GM23338 (cell line): Measurements from ENCODE around the gene MUC5B. TPM values are rescaled to one million over a fixed set of nuclear protein-coding genes. Genes with fewer than 3 reads are reported as not detected.

Experiments
- ATAC-seq: fragments of 200-7000 bp; cut with Tn5 transposase; 3 replicates; pipeline ENCODE4 v1.9.1; 2020
- DNase-seq: peaks from one replicate; pipeline ENCODE4 v3.0.0-alpha.2; 2015; ENCODE audit warnings: low spot score
- H2AFZ ChIP-seq: fragments of 200-600 bp; sonication (generic); 2 replicates; pipeline ENCODE4 v1.8.0; 2016; ENCODE audit warnings: antibody characterized with exemption, mild to moderate bottlenecking, moderate library complexity
- H3F3A ChIP-seq: fragments of 200-600 bp; sonication (generic); replicated peaks from 2 replicates; pipeline ENCODE4 v1.8.0; 2017; ENCODE audit warnings: antibody characterized with exemption, mixed run types, low read depth
- H3K27ac ChIP-seq: fragments of 200-600 bp; sonication (generic); 2 replicates; pipeline ENCODE4 v1.6.1; 2016; ENCODE audit warnings: low read depth
- H3K27me3 ChIP-seq: fragments of 200-600 bp; sonication (generic); 2 replicates; pipeline ENCODE4 v1.8.0; 2016; ENCODE audit warnings: mild to moderate bottlenecking, mixed run types, moderate library complexity; ENCODE audit not compliant: insufficient read depth
- H3K36me3 ChIP-seq: fragments of 200-600 bp; sonication (generic); 2 replicates; pipeline ENCODE4 v1.8.0; 2016; ENCODE audit warnings: mild to moderate bottlenecking; ENCODE audit not compliant: insufficient read depth
- H3K4me1 ChIP-seq: fragments of 200-600 bp; sonication (generic); 2 replicates; pipeline ENCODE4 v1.8.0; 2016; ENCODE audit warnings: mild to moderate bottlenecking, moderate library complexity; ENCODE audit not compliant: insufficient read depth
- H3K4me2 ChIP-seq: fragments of 200-600 bp; sonication (generic); 2 replicates; pipeline ENCODE4 v1.7.1; 2017; ENCODE audit warnings: mixed run types
- H3K4me3 ChIP-seq: fragments of 200-600 bp; sonication (generic); 2 replicates; pipeline ENCODE4 v1.6.1; 2016; ENCODE audit warnings: mixed run types
- H3K79me2 ChIP-seq: fragments of 200-600 bp; sonication (generic); replicated peaks from 2 replicates; pipeline ENCODE4 v1.8.0; 2017; ENCODE audit warnings: mild to moderate bottlenecking; ENCODE audit not compliant: insufficient read depth
- H3K9me2 ChIP-seq: fragments of 200-600 bp; sonication (generic); 2 replicates; pipeline ENCODE4 v1.8.0; 2017; ENCODE audit not compliant: insufficient read depth
- H4K20me1 ChIP-seq: fragments of 200-600 bp; sonication (generic); replicated peaks from 2 replicates; pipeline ENCODE4 v1.8.0; 2017; ENCODE audit warnings: mild to moderate bottlenecking; ENCODE audit not compliant: insufficient read depth
- H3K27ac Mint-ChIP-seq: 2 replicates; pipeline ENCODE4 v1.8.0; 2020; ENCODE audit warnings: inconsistent platforms, mild to moderate bottlenecking, moderate library complexity, mixed read lengths
- H3K27me3 Mint-ChIP-seq: 3 replicates; pipeline ENCODE4 v1.8.0; 2022; ENCODE audit warnings: low read depth, mild to moderate bottlenecking, moderate library complexity, mixed read lengths, inconsistent platforms; ENCODE audit not compliant: insufficient read depth, poor library complexity
- H3K36me3 Mint-ChIP-seq: 3 replicates; pipeline ENCODE4 v1.8.0; 2021; ENCODE audit warnings: low read depth, mild to moderate bottlenecking, inconsistent platforms, moderate library complexity, mixed read lengths
- H3K4me1 Mint-ChIP-seq: 3 replicates; pipeline ENCODE4 v1.8.0; 2020; ENCODE audit warnings: mild to moderate bottlenecking, inconsistent platforms, mixed read lengths
- H3K4me3 Mint-ChIP-seq: 3 replicates; pipeline ENCODE4 v1.8.0; 2021; ENCODE audit warnings: moderate library complexity, mild to moderate bottlenecking, inconsistent platforms, mixed read lengths
- H3K9me3 Mint-ChIP-seq: 3 replicates; pipeline ENCODE4 v1.8.0; 2020; ENCODE audit warnings: moderate library complexity, mild to moderate bottlenecking, inconsistent platforms, mixed read lengths
- CREB1 ChIP-seq: fragments of 250-450 bp; sonication (Bioruptor Pico); IDR thresholded peaks from 2 replicates; pipeline ENCODE4 v1.5.0; 2020; ENCODE audit warnings: low read depth, mild to moderate bottlenecking, moderate library complexity
- EZH2 ChIP-seq: fragments of 200-600 bp; sonication (generic); IDR thresholded peaks from one replicate; pipeline ENCODE4 v1.8.0; 2017; ENCODE audit warnings: antibody characterized with exemption, mild to moderate bottlenecking, low read depth; ENCODE audit not compliant: unreplicated experiment
- EZH2phosphoT487 ChIP-seq: fragments of 200-600 bp; sonication (generic); IDR thresholded peaks from one replicate; pipeline ENCODE4 v1.8.1; 2018; ENCODE audit warnings: antibody characterized with exemption; ENCODE audit not compliant: unreplicated experiment
- STAT1 ChIP-seq: IDR thresholded peaks from one replicate; pipeline ENCODE4 v1.6.1; 2016; ENCODE audit warnings: antibody characterized with exemption; ENCODE audit not compliant: unreplicated experiment
- polyA plus RNA-seq: library from polyadenylated mRNA; unstranded; fragments of >200 nt; fragmentation: Nextera tagmentation; extraction: Ambion mirVana; gene quantifications from 2 replicates; pipeline ENCODE4 v1.2.1, GENCODE V29; 2016
- total RNA-seq: library from RNA; depleted of rRNA; stranded (reverse); fragments of >200 nt; shearing (Covaris generic); gene quantifications from 2 replicates; pipeline ENCODE4 v1.2.3, GENCODE V29; 2014
- TF ChIP-seq, protein P1 (sequence below): IDR thresholded peaks from one replicate; pipeline ENCODE4 v1.6.1; 2018; ENCODE audit warnings: antibody characterized with exemption; ENCODE audit not compliant: unreplicated experiment
- TF ChIP-seq, protein P2 (sequence below): IDR thresholded peaks from 2 replicates; pipeline ENCODE4 v1.6.1; 2016; ENCODE audit warnings: antibody characterized with exemption
- TF ChIP-seq, protein P3 (sequence below), 2 experiments: fragments of 200-600 bp in 1 of 2; sonication (generic) in 1 of 2; conservative IDR thresholded peaks; 2 replicates each; pipeline versions ENCODE4 v1.5.1 to v1.6.1; 2016 to 2017; ENCODE audit warnings: antibody characterized with exemption in 2 of 2, low read depth in 2 of 2, mild to moderate bottlenecking in 2 of 2, moderate library complexity in 1 of 2

MUC5B gene
- total and polyA plus RNA-seq, 2 experiments from 2014 or later: 0.18 to 0.90 TPM

DNA sequence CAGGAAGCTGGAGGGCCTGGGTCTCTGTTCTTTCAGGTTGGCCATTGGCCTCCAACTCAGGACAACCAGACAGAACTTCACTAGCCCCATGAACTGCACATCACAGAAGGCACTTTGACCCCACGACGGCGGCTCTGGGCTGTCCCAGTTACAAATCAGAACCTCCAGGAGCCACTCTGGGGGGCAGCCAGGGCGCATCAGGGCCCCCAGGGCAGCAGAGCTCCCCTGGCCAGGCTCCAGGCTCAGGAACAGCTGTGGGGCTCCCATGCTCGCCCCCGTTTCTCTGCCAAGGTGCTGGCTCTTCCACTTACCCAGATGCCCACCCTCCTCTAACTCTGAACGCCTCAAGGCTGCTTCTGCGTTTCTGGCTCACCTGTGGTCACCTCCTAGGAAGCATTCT, 61.0 kb downstream of the MUC5B start (continued):
- TF ChIP-seq, protein P1, sequence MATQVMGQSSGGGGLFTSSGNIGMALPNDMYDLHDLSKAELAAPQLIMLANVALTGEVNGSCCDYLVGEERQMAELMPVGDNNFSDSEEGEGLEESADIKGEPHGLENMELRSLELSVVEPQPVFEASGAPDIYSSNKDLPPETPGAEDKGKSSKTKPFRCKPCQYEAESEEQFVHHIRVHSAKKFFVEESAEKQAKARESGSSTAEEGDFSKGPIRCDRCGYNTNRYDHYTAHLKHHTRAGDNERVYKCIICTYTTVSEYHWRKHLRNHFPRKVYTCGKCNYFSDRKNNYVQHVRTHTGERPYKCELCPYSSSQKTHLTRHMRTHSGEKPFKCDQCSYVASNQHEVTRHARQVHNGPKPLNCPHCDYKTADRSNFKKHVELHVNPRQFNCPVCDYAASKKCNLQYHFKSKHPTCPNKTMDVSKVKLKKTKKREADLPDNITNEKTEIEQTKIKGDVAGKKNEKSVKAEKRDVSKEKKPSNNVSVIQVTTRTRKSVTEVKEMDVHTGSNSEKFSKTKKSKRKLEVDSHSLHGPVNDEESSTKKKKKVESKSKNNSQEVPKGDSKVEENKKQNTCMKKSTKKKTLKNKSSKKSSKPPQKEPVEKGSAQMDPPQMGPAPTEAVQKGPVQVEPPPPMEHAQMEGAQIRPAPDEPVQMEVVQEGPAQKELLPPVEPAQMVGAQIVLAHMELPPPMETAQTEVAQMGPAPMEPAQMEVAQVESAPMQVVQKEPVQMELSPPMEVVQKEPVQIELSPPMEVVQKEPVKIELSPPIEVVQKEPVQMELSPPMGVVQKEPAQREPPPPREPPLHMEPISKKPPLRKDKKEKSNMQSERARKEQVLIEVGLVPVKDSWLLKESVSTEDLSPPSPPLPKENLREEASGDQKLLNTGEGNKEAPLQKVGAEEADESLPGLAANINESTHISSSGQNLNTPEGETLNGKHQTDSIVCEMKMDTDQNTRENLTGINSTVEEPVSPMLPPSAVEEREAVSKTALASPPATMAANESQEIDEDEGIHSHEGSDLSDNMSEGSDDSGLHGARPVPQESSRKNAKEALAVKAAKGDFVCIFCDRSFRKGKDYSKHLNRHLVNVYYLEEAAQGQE: no peak
- TF ChIP-seq EZH2phosphoT487: no peak
- TF ChIP-seq, protein P2, sequence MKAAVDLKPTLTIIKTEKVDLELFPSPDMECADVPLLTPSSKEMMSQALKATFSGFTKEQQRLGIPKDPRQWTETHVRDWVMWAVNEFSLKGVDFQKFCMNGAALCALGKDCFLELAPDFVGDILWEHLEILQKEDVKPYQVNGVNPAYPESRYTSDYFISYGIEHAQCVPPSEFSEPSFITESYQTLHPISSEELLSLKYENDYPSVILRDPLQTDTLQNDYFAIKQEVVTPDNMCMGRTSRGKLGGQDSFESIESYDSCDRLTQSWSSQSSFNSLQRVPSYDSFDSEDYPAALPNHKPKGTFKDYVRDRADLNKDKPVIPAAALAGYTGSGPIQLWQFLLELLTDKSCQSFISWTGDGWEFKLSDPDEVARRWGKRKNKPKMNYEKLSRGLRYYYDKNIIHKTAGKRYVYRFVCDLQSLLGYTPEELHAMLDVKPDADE: no peak
- TF ChIP-seq EZH2: no peak
- TF ChIP-seq STAT1: no peak
- TF ChIP-seq CREB1 (CRISPR knock-in tag): no peak

DNA sequence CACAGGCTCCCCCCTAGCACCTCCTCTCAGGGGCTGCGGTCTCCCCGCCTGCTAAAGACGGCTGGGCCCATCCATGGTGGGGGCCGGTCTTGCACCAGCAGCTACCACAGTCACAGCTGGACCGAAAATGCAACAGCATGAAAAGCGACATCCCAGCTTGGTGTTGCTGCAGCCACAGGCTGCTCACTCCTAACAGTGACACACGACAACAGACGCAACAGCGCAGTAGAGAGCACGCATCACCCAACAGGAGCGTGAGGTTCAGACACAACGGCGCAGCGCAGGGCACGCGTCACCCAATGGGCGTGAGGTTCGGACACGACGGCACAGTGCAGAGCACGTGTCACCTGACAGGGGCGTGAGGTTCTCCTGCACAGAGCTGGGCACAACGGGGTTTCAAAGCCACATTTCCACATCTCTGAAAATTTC, 62.5 kb downstream of the MUC5B start:
- peaks cover 5% of the 10 kb centered on the region; the same call in 2 of the 3 replicates for H3K4me1 Mint-ChIP-seq
- Histone ChIP-seq H3K4me2 (no peak overlapping the region), H2AFZ (no peak overlapping the region), H4K20me1 (no peaks in the 10 kb centered on the region), H3K27me3 (no peaks in the 10 kb centered on the region), H3K9me2 (no peaks in the 10 kb centered on the region), H3K79me2 (no peaks in the 10 kb centered on the region), H3K27ac (no peak overlapping the region), H3K4me3 (no peak overlapping the region), H3K4me1 (no peaks in the 10 kb centered on the region), H3F3A (no peaks in the 10 kb centered on the region), H3K36me3 (no peaks in the 10 kb centered on the region)
- peaks cover 5% of the 10 kb centered on the region for H3K27me3 Mint-ChIP-seq
- TF ChIP-seq, protein P3, sequence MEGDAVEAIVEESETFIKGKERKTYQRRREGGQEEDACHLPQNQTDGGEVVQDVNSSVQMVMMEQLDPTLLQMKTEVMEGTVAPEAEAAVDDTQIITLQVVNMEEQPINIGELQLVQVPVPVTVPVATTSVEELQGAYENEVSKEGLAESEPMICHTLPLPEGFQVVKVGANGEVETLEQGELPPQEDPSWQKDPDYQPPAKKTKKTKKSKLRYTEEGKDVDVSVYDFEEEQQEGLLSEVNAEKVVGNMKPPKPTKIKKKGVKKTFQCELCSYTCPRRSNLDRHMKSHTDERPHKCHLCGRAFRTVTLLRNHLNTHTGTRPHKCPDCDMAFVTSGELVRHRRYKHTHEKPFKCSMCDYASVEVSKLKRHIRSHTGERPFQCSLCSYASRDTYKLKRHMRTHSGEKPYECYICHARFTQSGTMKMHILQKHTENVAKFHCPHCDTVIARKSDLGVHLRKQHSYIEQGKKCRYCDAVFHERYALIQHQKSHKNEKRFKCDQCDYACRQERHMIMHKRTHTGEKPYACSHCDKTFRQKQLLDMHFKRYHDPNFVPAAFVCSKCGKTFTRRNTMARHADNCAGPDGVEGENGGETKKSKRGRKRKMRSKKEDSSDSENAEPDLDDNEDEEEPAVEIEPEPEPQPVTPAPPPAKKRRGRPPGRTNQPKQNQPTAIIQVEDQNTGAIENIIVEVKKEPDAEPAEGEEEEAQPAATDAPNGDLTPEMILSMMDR (conservative IDR thresholded peaks at IDR 0.05; ENCODE audit: low read depth in 2 of 2): no peak
- TF ChIP-seq EZH2phosphoT487: no peak
- H3K36me3 Mint-ChIP-seq: peaks cover 43% of the 10 kb centered on the region
- H3K4me3 Mint-ChIP-seq: no peak overlapping the region
- ATAC-seq (no peak), DNase-seq (no peak)
- no peak overlapping the region for H3K27ac Mint-ChIP-seq
- H3K9me3 Mint-ChIP-seq: peaks cover 10% of the 10 kb centered on the region; the same call in 2 of the 3 replicates
